ENCODE measurements around the gene XPA. TPM values are rescaled to one million over a fixed set of nuclear protein-coding genes. Genes with fewer than 3 reads are reported as not detected.
"Not testable (repeated sequence)": the region's sequence is repeated elsewhere in the genome, so short reads cannot be mapped to it uniquely, and the experiment has no call there.

XPA gene
- total RNA-seq, 2 experiments from 2014 or later = 12.6 to 14.4 TPM

- Mint-ChIP-seq H3K27me3 (peaks cover 12% of the 10 kb centered on the region), H3K4me3 (no peak overlapping the region), H3K4me1 (peaks cover 28% of the 10 kb centered on the region), H3K27ac (no peak overlapping the region), H3K9me3 (no peaks in the 10 kb centered on the region), H3K36me3 (no peaks in the 10 kb centered on the region)
- DNase-seq = no peak
These were observed 14.1 kb upstream of the XPA start for GRCh38 chr9:97711223-97711626.

- peak; percentile 25 for DNase-seq
- peaks cover 32% of the 10 kb centered on the region for H3K4me1 Mint-ChIP-seq
- no peak overlapping the region for H3K27ac Mint-ChIP-seq
- H3K36me3 Mint-ChIP-seq = no peaks in the 10 kb centered on the region
- no peaks in the 10 kb centered on the region for H3K9me3 Mint-ChIP-seq
- H3K4me3 Mint-ChIP-seq = no peak overlapping the region
- H3K27me3 Mint-ChIP-seq = peaks cover 12% of the 10 kb centered on the region
These were observed 13.4 kb upstream of the XPA start for GRCh38 chr9:97710356-97711222.

- Mint-ChIP-seq H3K4me1 (peaks cover 25% of the 10 kb centered on the region), H3K4me3 (no peak overlapping the region), H3K36me3 (no peaks in the 10 kb centered on the region), H3K27me3 (peaks cover 9% of the 10 kb centered on the region), H3K27ac (no peak overlapping the region), H3K9me3 (no peaks in the 10 kb centered on the region)
- no peak for DNase-seq
These were observed 9.1 kb upstream of the XPA start for GRCh38 chr9:97706246-97706645.

GRCh38 chr9:97705354-97705950 is 8.3 kb upstream of the XPA start:
- DNase-seq = no peak
- Mint-ChIP-seq H3K27ac (no peak overlapping the region), H3K9me3 (no peaks in the 10 kb centered on the region), H3K4me3 (no peak overlapping the region), H3K4me1 (peaks cover 26% of the 10 kb centered on the region), H3K36me3 (no peaks in the 10 kb centered on the region), H3K27me3 (peaks cover 17% of the 10 kb centered on the region)

GRCh38 chr9:97704851-97705250 is 7.7 kb upstream of the XPA start:
- no peak overlapping the region for H3K27ac Mint-ChIP-seq
- no peaks in the 10 kb centered on the region for H3K9me3 Mint-ChIP-seq
- DNase-seq = no peak
- no peak overlapping the region for H3K4me3 Mint-ChIP-seq
- H3K36me3 Mint-ChIP-seq = no peaks in the 10 kb centered on the region
- H3K4me1 Mint-ChIP-seq = peaks cover 26% of the 10 kb centered on the region
- peaks cover 18% of the 10 kb centered on the region for H3K27me3 Mint-ChIP-seq

- Mint-ChIP-seq H3K27me3 (peaks cover 18% of the 10 kb centered on the region), H3K4me3 (no peak overlapping the region), H3K27ac (peak overlapping the region; percentile 86), H3K36me3 (no peaks in the 10 kb centered on the region), H3K4me1 (peaks cover 28% of the 10 kb centered on the region), H3K9me3 (no peaks in the 10 kb centered on the region)
- DNase-seq = no peak
These were observed 7.2 kb upstream of the XPA start for GRCh38 chr9:97704345-97704677.

GRCh38 chr9:97703437-97704344 is 6.6 kb upstream of the XPA start:
- no peaks in the 10 kb centered on the region for H3K36me3 Mint-ChIP-seq
- peak overlapping the region; percentile 86 for H3K27ac Mint-ChIP-seq
- H3K4me1 Mint-ChIP-seq = peaks cover 29% of the 10 kb centered on the region
- peaks cover 18% of the 10 kb centered on the region for H3K27me3 Mint-ChIP-seq
- no peaks in the 10 kb centered on the region for H3K9me3 Mint-ChIP-seq
- DNase-seq = peak; percentile 25
- H3K4me3 Mint-ChIP-seq = no peak overlapping the region

GRCh38 chr9:97699824-97700223 is 2.7 kb upstream of the XPA start:
- not testable (repeated sequence) for H3K4me3 Mint-ChIP-seq, DNase-seq, H3K9me3 Mint-ChIP-seq, H3K27ac Mint-ChIP-seq, H3K36me3 Mint-ChIP-seq
- Mint-ChIP-seq H3K27me3 (peaks cover 11% of the 10 kb centered on the region), H3K4me1 (peaks cover 51% of the 10 kb centered on the region)

GRCh38 chr9:97699281-97699680 is 2.1 kb upstream of the XPA start:
- H3K4me3 Mint-ChIP-seq = peak overlapping the region; percentile 1
- not testable (repeated sequence) for H3K27ac Mint-ChIP-seq, DNase-seq, H3K36me3 Mint-ChIP-seq, H3K9me3 Mint-ChIP-seq
- peaks cover 56% of the 10 kb centered on the region for H3K4me1 Mint-ChIP-seq
- H3K27me3 Mint-ChIP-seq = peaks cover 11% of the 10 kb centered on the region

- Mint-ChIP-seq H3K27me3 (peaks cover 11% of the 10 kb centered on the region), H3K4me1 (peaks cover 60% of the 10 kb centered on the region), H3K9me3 (no peaks in the 10 kb centered on the region), H3K36me3 (peaks cover 9% of the 10 kb centered on the region), H3K4me3 (no peak overlapping the region), H3K27ac (no peak overlapping the region)
- DNase-seq = no peak
These were observed 1.7 kb upstream of the XPA start for GRCh38 chr9:97698865-97699264.

GRCh38 chr9:97697837-97698236 is 697 bp upstream of the XPA start:
- H3K4me1 Mint-ChIP-seq = peaks cover 62% of the 10 kb centered on the region

GRCh38 chr9:97695995-97696802 is 941 bp downstream of the XPA start:
- Mint-ChIP-seq H3K4me3 (peak overlapping the region; percentile 94), H3K36me3 (peaks cover 15% of the 10 kb centered on the region), H3K27ac (peak overlapping the region; percentile 93), H3K9me3 (no peaks in the 10 kb centered on the region), H3K27me3 (peaks cover 8% of the 10 kb centered on the region), H3K4me1 (peaks cover 58% of the 10 kb centered on the region)
- no peak for DNase-seq

More at GRCh38 chr9:97697837-97698236, 697 bp upstream of the XPA start:
- no peaks in the 10 kb centered on the region for H3K9me3 Mint-ChIP-seq
- peaks cover 11% of the 10 kb centered on the region for H3K27me3 Mint-ChIP-seq
- H3K27ac Mint-ChIP-seq = peak overlapping the region; percentile 93
- peaks cover 13% of the 10 kb centered on the region for H3K36me3 Mint-ChIP-seq
- peak overlapping the region; percentile 94 for H3K4me3 Mint-ChIP-seq
- DNase-seq = no peak

GRCh38 chr9:97695390-97695789 is 1.8 kb downstream of the XPA start:
- H3K27ac Mint-ChIP-seq = no peak overlapping the region
- peaks cover 52% of the 10 kb centered on the region for H3K4me1 Mint-ChIP-seq

GRCh38 chr9:97694769-97695168 is 2.4 kb downstream of the XPA start:
- Mint-ChIP-seq H3K27ac (peak overlapping the region; percentile 9), H3K4me3 (peak overlapping the region; percentile 40), H3K36me3 (peaks cover 15% of the 10 kb centered on the region), H3K4me1 (peaks cover 53% of the 10 kb centered on the region), H3K9me3 (no peaks in the 10 kb centered on the region), H3K27me3 (no peaks in the 10 kb centered on the region)
- no peak for DNase-seq

More at GRCh38 chr9:97695390-97695789, 1.8 kb downstream of the XPA start:
- DNase-seq = no peak
- Mint-ChIP-seq H3K27me3 (peaks cover under 1% of the 10 kb centered on the region), H3K36me3 (peaks cover 15% of the 10 kb centered on the region), H3K4me3 (peak overlapping the region; percentile 94), H3K9me3 (no peaks in the 10 kb centered on the region)

Measured in activated naive CD8-positive, alpha-beta T cell treated with anti-CD3 and anti-CD28 coated beads for 36 hours (primary cell).